Measurements from ENCODE around the gene KANSL1.

DNA sequence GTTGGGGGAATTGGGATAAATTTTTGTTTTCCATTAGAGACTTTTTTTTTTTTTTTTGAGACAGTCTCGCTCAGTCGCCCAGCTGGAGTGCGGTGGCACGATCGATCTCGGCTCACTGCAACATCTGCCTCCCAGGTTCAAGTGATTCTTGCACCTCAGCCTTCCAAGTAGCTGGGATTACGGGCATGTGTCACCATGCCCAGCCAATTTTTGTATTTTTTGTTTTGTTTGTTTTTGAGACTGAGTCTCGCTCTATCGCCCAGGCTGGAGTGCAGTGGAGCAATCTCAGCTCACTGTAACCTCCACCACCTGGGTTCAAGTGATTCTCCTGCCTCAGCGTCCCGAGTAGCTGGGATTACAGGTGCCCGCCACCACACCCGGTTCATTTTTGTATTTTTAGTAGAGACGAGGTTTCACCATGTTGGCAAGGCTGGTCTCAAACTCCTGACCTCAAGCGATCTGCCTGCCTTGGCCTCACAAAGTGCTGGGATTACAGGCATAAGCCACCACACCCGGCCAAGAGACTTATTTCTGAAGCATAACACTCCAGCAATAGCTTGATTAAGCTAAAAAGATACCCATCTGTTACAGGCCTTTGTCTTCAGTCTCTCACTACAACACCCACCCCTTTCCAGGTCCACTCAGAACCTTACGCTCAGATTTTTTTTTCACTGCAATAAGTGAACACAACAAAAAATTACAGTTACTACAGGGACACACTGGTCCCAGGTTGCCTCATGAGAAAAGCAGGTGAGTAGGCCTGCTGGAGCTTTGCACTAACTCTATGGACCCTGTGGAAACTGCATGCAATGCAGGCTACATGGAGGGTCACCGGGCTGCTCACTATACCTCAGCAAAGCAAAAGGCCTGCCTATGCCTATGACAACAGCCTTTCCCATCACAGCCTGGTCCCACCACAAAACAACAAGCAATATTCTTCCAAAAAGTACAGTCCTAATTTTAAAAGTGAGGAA is 34.6 kb downstream of the KANSL1 start:
- TF ChIP-seq POLR2A (IDR thresholded peaks at IDR 0.05; ENCODE audit: low read depth, low read length) (no peak), MAFK (IDR thresholded peaks at IDR 0.05; ENCODE audit: low read depth, low read length) (no peak), RAD21 (IDR thresholded peaks at IDR 0.05; ENCODE audit: low read length) (no peak), BHLHE40 (IDR thresholded peaks at IDR 0.05; ENCODE audit: low read depth, low read length) (no peak), CEBPB (IDR thresholded peaks at IDR 0.05; ENCODE audit: low read depth, low read length) (no peak)
- TF ChIP-seq, protein P1, sequence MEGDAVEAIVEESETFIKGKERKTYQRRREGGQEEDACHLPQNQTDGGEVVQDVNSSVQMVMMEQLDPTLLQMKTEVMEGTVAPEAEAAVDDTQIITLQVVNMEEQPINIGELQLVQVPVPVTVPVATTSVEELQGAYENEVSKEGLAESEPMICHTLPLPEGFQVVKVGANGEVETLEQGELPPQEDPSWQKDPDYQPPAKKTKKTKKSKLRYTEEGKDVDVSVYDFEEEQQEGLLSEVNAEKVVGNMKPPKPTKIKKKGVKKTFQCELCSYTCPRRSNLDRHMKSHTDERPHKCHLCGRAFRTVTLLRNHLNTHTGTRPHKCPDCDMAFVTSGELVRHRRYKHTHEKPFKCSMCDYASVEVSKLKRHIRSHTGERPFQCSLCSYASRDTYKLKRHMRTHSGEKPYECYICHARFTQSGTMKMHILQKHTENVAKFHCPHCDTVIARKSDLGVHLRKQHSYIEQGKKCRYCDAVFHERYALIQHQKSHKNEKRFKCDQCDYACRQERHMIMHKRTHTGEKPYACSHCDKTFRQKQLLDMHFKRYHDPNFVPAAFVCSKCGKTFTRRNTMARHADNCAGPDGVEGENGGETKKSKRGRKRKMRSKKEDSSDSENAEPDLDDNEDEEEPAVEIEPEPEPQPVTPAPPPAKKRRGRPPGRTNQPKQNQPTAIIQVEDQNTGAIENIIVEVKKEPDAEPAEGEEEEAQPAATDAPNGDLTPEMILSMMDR (conservative IDR thresholded peaks at IDR 0.05; ENCODE audit: low read depth, low read length), result no peak
- TF ChIP-seq, protein P2, sequence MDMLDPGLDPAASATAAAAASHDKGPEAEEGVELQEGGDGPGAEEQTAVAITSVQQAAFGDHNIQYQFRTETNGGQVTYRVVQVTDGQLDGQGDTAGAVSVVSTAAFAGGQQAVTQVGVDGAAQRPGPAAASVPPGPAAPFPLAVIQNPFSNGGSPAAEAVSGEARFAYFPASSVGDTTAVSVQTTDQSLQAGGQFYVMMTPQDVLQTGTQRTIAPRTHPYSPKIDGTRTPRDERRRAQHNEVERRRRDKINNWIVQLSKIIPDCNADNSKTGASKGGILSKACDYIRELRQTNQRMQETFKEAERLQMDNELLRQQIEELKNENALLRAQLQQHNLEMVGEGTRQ (IDR thresholded peaks at IDR 0.05; ENCODE audit: low read depth, low read length), result no peak
- TF ChIP-seq, protein P3, sequence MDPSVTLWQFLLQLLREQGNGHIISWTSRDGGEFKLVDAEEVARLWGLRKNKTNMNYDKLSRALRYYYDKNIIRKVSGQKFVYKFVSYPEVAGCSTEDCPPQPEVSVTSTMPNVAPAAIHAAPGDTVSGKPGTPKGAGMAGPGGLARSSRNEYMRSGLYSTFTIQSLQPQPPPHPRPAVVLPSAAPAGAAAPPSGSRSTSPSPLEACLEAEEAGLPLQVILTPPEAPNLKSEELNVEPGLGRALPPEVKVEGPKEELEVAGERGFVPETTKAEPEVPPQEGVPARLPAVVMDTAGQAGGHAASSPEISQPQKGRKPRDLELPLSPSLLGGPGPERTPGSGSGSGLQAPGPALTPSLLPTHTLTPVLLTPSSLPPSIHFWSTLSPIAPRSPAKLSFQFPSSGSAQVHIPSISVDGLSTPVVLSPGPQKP (IDR thresholded peaks at IDR 0.05; ENCODE audit: borderline replicate concordance, low read depth, low read length), result no peak

Measured in IMR-90 (cell line).